ENCODE data around the gene PPP1R17.

The PPP1R17 gene

GRCh38 chr7:31687024-31687748, at the start of gene PPP1R17:
Gene PPP1R17, plus strand, starts transcription at chr7:31687215. Its CDS starts 5,227 bp downstream, at chr7:31692442.
- DNase-seq (ENCODE audit: low spot score), result peak; percentile 14

GRCh38 chr7:31640381-31640780, 46.6 kb upstream of the PPP1R17 start:
- DNase-seq (ENCODE audit: low spot score), result no peak

GRCh38 chr7:31642681-31643115, 44.3 kb upstream of the PPP1R17 start:
- no peak for DNase-seq (ENCODE audit: low spot score)

GRCh38 chr7:31646942-31647341, 40.1 kb upstream of the PPP1R17 start:
- DNase-seq (ENCODE audit: low spot score), result no peak

GRCh38 chr7:31647511-31647910, 39.5 kb upstream of the PPP1R17 start:
- no peak for DNase-seq (ENCODE audit: low spot score)

GRCh38 chr7:31648288-31648687, 38.7 kb upstream of the PPP1R17 start:
- DNase-seq (ENCODE audit: low spot score), result no peak

- no peak for DNase-seq (ENCODE audit: low spot score)
Observed at GRCh38 chr7:31648880-31649279, 38.1 kb upstream of the PPP1R17 start.

GRCh38 chr7:31651234-31652062, 35.6 kb upstream of the PPP1R17 start:
- DNase-seq (ENCODE audit: low spot score), result no peak

- no peak for DNase-seq (ENCODE audit: low spot score)
Observed at GRCh38 chr7:31652063-31652326, 35.0 kb upstream of the PPP1R17 start.

- DNase-seq (ENCODE audit: low spot score), result no peak
Observed at GRCh38 chr7:31663072-31663471, 23.9 kb upstream of the PPP1R17 start.

- no peak for DNase-seq (ENCODE audit: low spot score)
Observed at GRCh38 chr7:31664890-31665289, 22.1 kb upstream of the PPP1R17 start.

GRCh38 chr7:31665546-31665945, 21.5 kb upstream of the PPP1R17 start:
- no peak for DNase-seq (ENCODE audit: low spot score)

GRCh38 chr7:31669461-31669860, 17.6 kb upstream of the PPP1R17 start:
- no peak for DNase-seq (ENCODE audit: low spot score)

GRCh38 chr7:31679574-31680305, 7.3 kb upstream of the PPP1R17 start:
- no peak for DNase-seq (ENCODE audit: low spot score)

- DNase-seq (ENCODE audit: low spot score), result no peak
Observed at GRCh38 chr7:31683445-31684225, 3.4 kb upstream of the PPP1R17 start.

GRCh38 chr7:31688372-31688771, 1.4 kb downstream of the PPP1R17 start:
- no peak for DNase-seq (ENCODE audit: low spot score)

GRCh38 chr7:31688996-31689395, 2.0 kb downstream of the PPP1R17 start:
- DNase-seq (ENCODE audit: low spot score), result no peak

- no peak for DNase-seq (ENCODE audit: low spot score)
Observed at GRCh38 chr7:31690935-31691334, 3.9 kb downstream of the PPP1R17 start.

GRCh38 chr7:31692451-31692850, 5.4 kb downstream of the PPP1R17 start:
- DNase-seq (ENCODE audit: low spot score), result no peak

GRCh38 chr7:31692871-31693270, 5.9 kb downstream of the PPP1R17 start:
- DNase-seq (ENCODE audit: low spot score), result no peak

- DNase-seq (ENCODE audit: low spot score), result no peak
Observed at GRCh38 chr7:31695859-31696614, 9.0 kb downstream of the PPP1R17 start.
